C4-2B (cell line): ENCODE measurements around the gene HDAC4.

Experiments
- ZFX ChIP-seq: fragments of 450-650 bp; IDR thresholded peaks from 2 replicates; pipeline ENCODE4 v1.6.1; 2017
- TF ChIP-seq, protein P1 (sequence below): fragments of 450-650 bp; conservative IDR thresholded peaks from 2 replicates; pipeline ENCODE4 v1.5.1; 2017; ENCODE audit warnings: mild to moderate bottlenecking

DNA sequence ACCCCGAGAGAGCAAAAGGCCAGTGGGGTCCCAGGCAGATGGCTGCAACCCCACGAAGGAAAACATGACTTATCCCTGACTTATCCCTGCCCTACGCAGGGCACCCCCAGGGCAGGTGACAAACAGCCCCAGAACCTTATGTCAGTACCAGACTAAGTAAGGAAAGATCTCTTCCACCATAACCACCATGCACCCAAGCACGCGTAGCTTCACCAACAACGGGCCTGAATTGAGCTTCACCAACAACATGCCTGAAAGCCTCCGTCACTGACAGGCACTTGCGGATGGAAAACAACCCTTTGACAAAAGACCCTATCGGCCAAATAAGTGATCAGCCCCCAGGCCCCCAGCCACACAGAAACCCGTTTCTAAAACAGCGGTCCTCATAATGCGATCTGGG, 34.1 kb downstream of the HDAC4 start:
- TF ChIP-seq, protein P1, sequence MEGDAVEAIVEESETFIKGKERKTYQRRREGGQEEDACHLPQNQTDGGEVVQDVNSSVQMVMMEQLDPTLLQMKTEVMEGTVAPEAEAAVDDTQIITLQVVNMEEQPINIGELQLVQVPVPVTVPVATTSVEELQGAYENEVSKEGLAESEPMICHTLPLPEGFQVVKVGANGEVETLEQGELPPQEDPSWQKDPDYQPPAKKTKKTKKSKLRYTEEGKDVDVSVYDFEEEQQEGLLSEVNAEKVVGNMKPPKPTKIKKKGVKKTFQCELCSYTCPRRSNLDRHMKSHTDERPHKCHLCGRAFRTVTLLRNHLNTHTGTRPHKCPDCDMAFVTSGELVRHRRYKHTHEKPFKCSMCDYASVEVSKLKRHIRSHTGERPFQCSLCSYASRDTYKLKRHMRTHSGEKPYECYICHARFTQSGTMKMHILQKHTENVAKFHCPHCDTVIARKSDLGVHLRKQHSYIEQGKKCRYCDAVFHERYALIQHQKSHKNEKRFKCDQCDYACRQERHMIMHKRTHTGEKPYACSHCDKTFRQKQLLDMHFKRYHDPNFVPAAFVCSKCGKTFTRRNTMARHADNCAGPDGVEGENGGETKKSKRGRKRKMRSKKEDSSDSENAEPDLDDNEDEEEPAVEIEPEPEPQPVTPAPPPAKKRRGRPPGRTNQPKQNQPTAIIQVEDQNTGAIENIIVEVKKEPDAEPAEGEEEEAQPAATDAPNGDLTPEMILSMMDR, result no peak
- no peak for TF ChIP-seq ZFX
